Measurements from ENCODE around the gene NECAB3. TPM values are rescaled to one million over a fixed set of nuclear protein-coding genes. Genes with fewer than 3 reads are reported as not detected.

The NECAB3 gene
- total RNA-seq, 1 donor from 2014 or later, result 19.5 TPM

GRCh38 chr20:33707668-33708067 lies 33.4 kb upstream of the NECAB3 start:
- Histone ChIP-seq H3K27ac (ENCODE audit: low read depth, low read length) (no peak overlapping the region), H2AFZ (ENCODE audit: low read depth, low read length) (no peak overlapping the region), H3K27me3 (ENCODE audit: insufficient read depth, low read length) (no peaks in the 10 kb centered on the region), H3K9me3 (ENCODE audit: insufficient read depth, low read depth, low read length) (no peaks in the 10 kb centered on the region), H3K36me3 (ENCODE audit: insufficient read depth, low read length) (no peaks in the 10 kb centered on the region), H3K4me3 (ENCODE audit: insufficient read depth, low read depth, low read length) (no peak overlapping the region), H3K4me2 (ENCODE audit: low read length) (no peak overlapping the region), H3K79me2 (ENCODE audit: insufficient read depth, low read length) (no peaks in the 10 kb centered on the region), H3K9ac (ENCODE audit: low read length) (no peak overlapping the region), H4K20me1 (ENCODE audit: insufficient read depth, low read length) (peaks cover 3% of the 10 kb centered on the region), H3K4me1 (ENCODE audit: insufficient read depth, low read length) (no peaks in the 10 kb centered on the region)
- DNase-seq (ENCODE audit: low read depth) (no peak), FAIRE-seq (no peak)
- Mint-ChIP-seq H3K27me3 (ENCODE audit: low read depth, unreplicated experiment) (peaks cover 7% of the 10 kb centered on the region), H3K4me1 (ENCODE audit: low read depth, unreplicated experiment) (peaks cover 4% of the 10 kb centered on the region), H3K36me3 (ENCODE audit: low read depth, unreplicated experiment) (no peaks in the 10 kb centered on the region), H3K27ac (ENCODE audit: unreplicated experiment) (no peak overlapping the region), H3K9me3 (ENCODE audit: unreplicated experiment) (peaks cover 2% of the 10 kb centered on the region), H3K4me3 (ENCODE audit: unreplicated experiment) (no peak overlapping the region)
- TF ChIP-seq EZH2 (IDR thresholded peaks at IDR 0.05; ENCODE audit: insufficient read depth, low read length), result no peak
- no peak for TF ChIP-seq CTCF (IDR thresholded peaks at IDR 0.05; ENCODE audit: insufficient read depth, low read depth, low read length)

- FAIRE-seq, result no peak
- H3K4me1 Mint-ChIP-seq (ENCODE audit: low read depth, unreplicated experiment), result peaks cover 3% of the 10 kb centered on the region
- no peaks in the 10 kb centered on the region for H3K79me2 ChIP-seq (ENCODE audit: insufficient read depth, low read length)
Observed at GRCh38 chr20:33704197-33704924, 30.1 kb upstream of the NECAB3 start.

More at GRCh38 chr20:33704197-33704924, 30.1 kb upstream of the NECAB3 start:
- H2AFZ ChIP-seq (ENCODE audit: low read depth, low read length), result no peak overlapping the region
- no peak overlapping the region for H3K9ac ChIP-seq (ENCODE audit: low read length)
- TF ChIP-seq CTCF (IDR thresholded peaks at IDR 0.05; ENCODE audit: insufficient read depth, low read depth, low read length) (no peak), EZH2 (IDR thresholded peaks at IDR 0.05; ENCODE audit: insufficient read depth, low read length) (no peak)
- H3K27me3 ChIP-seq (ENCODE audit: insufficient read depth, low read length), result no peaks in the 10 kb centered on the region
- H3K4me3 Mint-ChIP-seq (ENCODE audit: unreplicated experiment), result no peak overlapping the region
- H3K4me2 ChIP-seq (ENCODE audit: low read length), result no peak overlapping the region
- peaks cover 3% of the 10 kb centered on the region for H3K27me3 Mint-ChIP-seq (ENCODE audit: low read depth, unreplicated experiment)
- no peak overlapping the region for H3K27ac ChIP-seq (ENCODE audit: low read depth, low read length)
- H3K36me3 ChIP-seq (ENCODE audit: insufficient read depth, low read length), result no peaks in the 10 kb centered on the region
- H3K9me3 Mint-ChIP-seq (ENCODE audit: unreplicated experiment), result peaks cover 10% of the 10 kb centered on the region
- H3K27ac Mint-ChIP-seq (ENCODE audit: unreplicated experiment), result no peak overlapping the region
- no peak for DNase-seq (ENCODE audit: low read depth)
- no peaks in the 10 kb centered on the region for H4K20me1 ChIP-seq (ENCODE audit: insufficient read depth, low read length)
- H3K4me1 ChIP-seq (ENCODE audit: insufficient read depth, low read length), result no peaks in the 10 kb centered on the region
- no peaks in the 10 kb centered on the region for H3K36me3 Mint-ChIP-seq (ENCODE audit: low read depth, unreplicated experiment)
- H3K4me3 ChIP-seq (ENCODE audit: insufficient read depth, low read depth, low read length), result no peak overlapping the region
- no peaks in the 10 kb centered on the region for H3K9me3 ChIP-seq (ENCODE audit: insufficient read depth, low read depth, low read length)
